ENCODE results near the gene NAALADL2.
"Not testable (repeated sequence)": the region's sequence is repeated elsewhere in the genome, so short reads cannot be mapped to it uniquely, and the experiment has no call there.

Gene NAALADL2

DNA sequence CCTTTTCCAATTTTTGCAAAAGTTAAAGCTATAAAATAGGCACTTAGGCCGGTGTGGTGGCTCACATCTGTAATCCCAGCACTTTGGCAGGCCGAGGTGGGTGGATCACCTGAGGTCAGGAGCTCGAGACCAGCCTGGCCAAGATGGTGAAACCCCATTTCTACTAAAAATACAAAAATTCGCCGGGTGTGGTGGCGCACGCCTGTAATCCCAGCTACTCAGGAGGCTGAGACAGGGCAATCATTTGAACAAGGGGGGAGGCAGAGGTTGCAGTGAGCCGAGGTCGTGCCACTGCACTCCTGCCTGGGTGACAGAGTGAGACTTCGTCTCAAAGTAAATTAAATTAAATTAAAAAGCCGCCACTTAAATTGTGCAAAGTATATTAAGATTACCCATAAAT lies 412.3 kb downstream of the NAALADL2 start:
- not testable (repeated sequence) for DNase-seq

- DNase-seq: no peak
Observed at GRCh38 chr3:175272392-175272791, 413.3 kb downstream of the NAALADL2 start.

- DNase-seq: no peak
Observed at GRCh38 chr3:175273573-175273972, 414.4 kb downstream of the NAALADL2 start.

DNA sequence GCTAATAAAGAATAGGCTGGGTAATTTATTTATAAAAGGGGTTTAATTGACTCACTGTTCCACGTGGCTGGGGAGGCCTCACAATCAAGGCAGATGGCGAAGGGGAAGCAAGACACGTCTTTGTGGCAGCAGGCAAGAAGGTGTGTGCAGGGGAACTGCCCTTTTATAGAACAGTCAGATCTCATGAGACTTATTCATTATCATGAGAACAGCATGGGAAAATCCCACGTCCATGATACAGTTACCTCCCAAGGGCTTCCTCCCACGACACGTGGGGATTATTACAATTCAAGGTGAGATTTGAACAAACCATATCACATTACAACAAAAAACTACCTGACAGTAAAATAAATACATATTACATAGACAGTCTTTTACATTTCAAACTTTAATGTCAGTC lies 414.9 kb downstream of the NAALADL2 start:
- no peak for DNase-seq

DNA sequence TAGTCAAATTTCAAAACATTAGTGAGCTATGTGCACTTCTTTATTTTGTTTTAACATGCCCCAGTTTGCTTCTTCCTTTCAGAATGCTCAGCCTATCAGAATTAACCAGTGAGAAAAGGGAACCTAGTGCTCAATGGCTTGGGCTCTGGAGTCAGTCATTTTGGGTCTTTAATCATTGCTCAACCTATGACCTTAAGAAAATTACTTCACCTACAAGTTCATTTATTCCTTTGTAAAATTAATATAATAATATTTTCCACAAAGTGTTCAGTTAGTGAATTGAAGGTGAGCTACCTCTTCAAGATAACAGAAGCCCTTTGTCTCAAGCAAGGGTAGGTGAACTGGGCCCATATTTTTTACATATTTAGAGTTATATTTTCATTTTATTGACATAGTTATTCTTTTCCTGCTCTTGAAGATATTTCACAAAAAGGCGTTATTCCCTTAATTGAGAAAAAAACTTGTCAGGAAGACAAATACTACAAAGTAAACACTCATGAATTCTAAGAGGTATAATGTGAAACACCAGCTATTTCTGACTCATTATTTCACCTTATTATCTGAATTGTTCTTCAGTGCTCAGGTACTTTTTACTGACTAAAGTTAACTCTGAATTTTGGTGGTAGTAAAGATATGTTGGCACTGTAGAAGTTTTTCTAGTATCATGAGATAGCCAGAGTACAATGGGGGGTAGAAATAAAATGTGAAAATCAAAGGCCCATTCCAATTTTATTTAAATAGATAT lies 415.5 kb downstream of the NAALADL2 start:
- DNase-seq: no peak

- DNase-seq: no peak
Observed at GRCh38 chr3:175278680-175279079, 419.5 kb downstream of the NAALADL2 start.

- no peak for DNase-seq
Observed at GRCh38 chr3:175279457-175279856, 420.3 kb downstream of the NAALADL2 start.

- no peak for DNase-seq
Observed at GRCh38 chr3:175279911-175280310, 420.8 kb downstream of the NAALADL2 start.

GRCh38 chr3:175287361-175287963 lies 428.3 kb downstream of the NAALADL2 start:
- DNase-seq: no peak

DNA sequence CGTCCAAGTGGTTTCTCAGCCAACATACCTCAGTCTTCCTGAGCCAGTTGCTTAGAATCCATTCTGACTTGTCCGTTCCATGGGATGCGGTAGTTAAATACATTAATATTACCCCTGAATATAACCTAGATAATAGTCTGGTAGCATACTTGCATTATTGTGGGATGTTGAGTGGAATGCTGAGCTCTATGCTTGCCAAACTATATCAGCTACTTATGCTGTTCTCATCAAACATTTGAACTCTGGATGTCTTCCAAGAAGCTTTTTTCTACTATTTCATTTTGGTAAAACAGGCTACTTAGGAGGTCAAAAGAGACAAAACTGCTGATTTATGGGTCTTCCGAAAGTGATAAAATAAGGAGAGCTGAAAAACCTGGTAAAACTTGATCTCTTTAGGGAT lies 429.5 kb downstream of the NAALADL2 start:
- DNase-seq: no peak

- no peak for DNase-seq
Observed at GRCh38 chr3:175294793-175295192, 435.7 kb downstream of the NAALADL2 start.

- no peak for DNase-seq
Observed at GRCh38 chr3:175295248-175296130, 436.4 kb downstream of the NAALADL2 start.

DNA sequence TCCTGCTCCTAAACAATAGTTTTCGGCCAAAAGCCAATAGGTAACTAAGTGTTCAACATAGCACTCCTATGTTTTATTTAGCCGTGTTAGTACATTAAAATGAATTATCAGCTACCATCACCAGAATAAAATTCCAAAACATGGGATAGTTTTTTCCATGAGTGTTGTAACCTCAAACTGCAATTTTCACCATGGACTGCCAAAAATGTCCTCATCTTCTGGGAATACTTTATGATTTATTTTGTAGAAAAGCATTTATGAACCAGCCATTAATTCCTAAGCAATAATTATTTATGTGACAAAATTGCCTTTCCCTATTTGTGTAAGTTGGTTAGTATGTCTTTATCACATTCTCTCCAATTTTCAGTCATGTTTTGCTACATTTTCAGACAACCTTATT lies 438.1 kb downstream of the NAALADL2 start:
- no peak for DNase-seq

DNA sequence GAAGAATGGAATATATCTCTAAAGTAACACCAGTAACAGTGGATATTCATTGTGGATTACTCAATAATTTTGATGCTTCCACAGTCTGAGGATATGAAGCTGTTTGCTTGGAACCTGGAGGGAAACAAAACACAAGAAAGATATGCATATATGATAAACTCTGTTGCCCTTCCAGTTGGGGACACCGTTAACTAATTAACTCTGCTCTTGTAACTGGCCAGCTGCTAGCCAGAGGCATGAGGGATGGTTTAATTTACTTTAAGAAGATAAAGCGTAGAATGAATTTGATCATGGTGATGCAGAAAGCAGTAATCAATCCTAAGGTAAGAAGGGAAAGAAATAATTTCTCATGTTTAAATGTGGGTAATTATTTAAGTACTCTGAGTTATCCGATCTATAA lies 442.6 kb downstream of the NAALADL2 start:
- no peak for DNase-seq

DNA sequence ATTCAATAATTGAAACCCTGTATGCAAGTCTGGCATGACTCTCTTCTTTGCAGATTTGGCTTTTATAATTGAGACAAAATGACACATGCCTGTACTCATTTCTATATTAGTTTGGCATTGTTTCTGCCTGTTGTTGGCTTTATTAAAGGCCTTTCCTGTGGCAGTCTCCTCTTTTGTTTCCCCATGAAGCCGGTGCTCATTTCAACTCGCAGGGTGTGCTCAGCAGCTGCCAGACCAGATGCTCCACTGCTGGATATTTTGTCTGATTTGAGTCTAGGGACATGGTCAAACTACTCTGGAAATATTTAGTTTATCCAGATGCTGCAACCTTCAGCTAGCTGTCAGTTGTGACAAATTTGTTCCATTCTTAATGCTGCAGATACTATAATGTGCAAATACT lies 445.3 kb downstream of the NAALADL2 start:
- DNase-seq: no peak

- no peak for DNase-seq
Observed at GRCh38 chr3:175307642-175308041, 448.5 kb downstream of the NAALADL2 start.

- no peak for DNase-seq
Observed at GRCh38 chr3:175308097-175308496, 449.0 kb downstream of the NAALADL2 start.

DNA sequence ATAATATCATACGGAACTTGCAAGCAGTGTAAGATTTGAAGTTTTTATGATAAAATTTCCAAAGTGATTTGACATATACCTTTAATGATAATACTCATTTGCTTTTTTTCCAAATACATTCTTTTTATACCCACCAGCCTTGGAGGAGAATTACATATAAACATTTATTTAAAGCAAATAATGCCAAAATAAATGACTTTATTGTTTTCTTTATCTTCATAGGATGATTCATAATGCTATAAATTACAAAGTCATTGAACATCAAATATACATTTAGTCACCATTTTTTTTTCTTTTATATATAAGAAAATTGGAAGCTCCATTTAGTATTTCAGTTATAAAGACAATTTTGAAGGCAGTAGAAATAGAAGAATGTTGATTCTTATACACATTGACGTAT lies 450.9 kb downstream of the NAALADL2 start:
- no peak for DNase-seq

DNA sequence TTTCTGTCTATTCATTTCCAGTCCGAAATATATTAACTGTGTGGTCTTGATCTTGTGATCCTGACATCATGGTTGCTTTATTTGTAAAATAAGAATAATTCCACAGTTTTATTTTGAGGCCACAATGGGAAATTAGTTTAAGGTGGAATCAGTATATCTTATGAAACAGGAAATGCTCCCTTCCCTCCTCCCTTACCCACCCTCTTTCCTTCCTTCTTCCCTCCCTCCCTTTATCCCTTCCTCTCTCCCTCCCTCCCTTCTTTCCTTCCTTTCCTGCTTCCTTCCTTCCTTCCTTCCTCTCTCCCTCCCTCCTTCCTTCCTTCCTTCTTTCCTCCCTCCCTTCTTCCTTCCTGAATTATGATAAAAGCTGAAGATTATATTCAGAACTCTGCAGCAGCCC lies 452.3 kb downstream of the NAALADL2 start:
- DNase-seq: no peak

DNA sequence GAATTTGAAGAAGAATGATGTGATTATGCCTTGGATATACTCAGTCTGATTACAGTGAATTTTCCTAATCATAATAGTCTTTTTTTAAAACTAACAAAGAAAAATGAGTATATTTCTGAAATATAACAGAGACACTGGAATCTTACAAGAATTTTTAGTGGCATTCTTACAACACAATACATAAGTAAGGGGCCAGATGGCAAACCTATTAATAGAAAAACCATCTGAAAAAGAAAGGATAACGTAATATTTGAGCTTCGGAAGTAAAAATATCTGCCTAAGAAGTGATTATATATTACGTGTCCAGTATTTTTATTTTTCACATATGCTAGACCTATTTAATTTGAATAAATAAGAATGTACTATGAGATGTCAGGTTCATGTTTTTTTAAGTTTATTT lies 452.8 kb downstream of the NAALADL2 start:
- no peak for DNase-seq

GRCh38 chr3:175312791-175313190 lies 453.7 kb downstream of the NAALADL2 start:
- no peak for DNase-seq

DNA sequence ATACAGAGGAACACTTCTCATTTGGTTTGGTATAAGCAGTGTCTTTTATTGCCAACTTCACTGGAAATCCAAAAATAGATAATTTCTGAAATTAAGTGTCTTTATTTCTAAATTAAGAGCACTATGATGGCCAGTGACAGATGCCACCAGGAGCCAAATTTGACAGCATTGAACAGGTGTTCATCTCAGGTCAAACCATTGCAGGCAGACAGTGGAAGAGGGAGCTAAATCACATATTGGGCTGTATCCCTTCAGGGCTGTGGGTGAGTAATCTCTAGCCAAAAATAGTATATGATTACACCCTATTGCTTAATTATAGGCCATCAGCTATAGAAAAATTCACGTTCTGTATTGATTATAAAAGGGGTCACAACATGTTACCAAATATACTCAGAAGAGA lies 457.7 kb downstream of the NAALADL2 start:
- no peak for DNase-seq

DNA sequence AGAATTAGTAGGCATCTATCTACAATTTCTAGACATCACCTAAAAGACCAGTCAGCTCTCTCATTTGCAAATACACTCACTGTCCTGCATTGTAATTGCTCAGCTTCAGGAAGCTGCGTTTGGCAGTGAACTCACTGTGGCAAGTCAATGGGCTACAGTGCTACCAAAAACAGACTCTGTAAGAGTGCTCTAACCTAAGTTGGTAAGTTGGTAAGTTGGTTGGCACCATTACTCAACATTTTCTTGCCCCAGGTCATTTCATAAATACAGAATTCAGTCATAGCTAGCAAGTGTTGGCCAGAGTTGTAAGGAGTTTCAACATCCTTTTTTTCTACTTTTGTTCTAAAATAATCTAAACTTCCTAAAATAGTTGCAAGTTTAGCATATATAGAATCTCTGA lies 466.3 kb downstream of the NAALADL2 start:
- no peak for DNase-seq

- DNase-seq: no peak
Observed at GRCh38 chr3:175326041-175326440, 466.9 kb downstream of the NAALADL2 start.
